SJSA1 (cell line): ENCODE results near the gene TAS2R40. TPM values are rescaled to one million over a fixed set of nuclear protein-coding genes. Genes with fewer than 3 reads are reported as not detected.

ENCODE experiments used
- DNase-seq, 2 experiments: peaks; one replicate each; pipeline ENCODE4 v3.0.0-alpha.2; 2015 to 2020; ENCODE audit warnings: low spot score in 2 of 2, low read depth in 1 of 2
- H3K27ac ChIP-seq: fragments of 250-450 bp; sonication (Bioruptor Pico); 2 replicates; pipeline ENCODE4 v1.5.1; 2020; ENCODE audit warnings: mild to moderate bottlenecking, moderate library complexity
- H3K27me3 ChIP-seq: fragments of 250-450 bp; sonication (Bioruptor Pico); replicated peaks from 2 replicates; pipeline ENCODE4 v1.5.1; 2020; ENCODE audit warnings: mild to moderate bottlenecking, moderate library complexity
- H3K36me3 ChIP-seq: fragments of 250-450 bp; sonication (Bioruptor Pico); 2 replicates; pipeline ENCODE4 v1.5.1; 2020; ENCODE audit warnings: mild to moderate bottlenecking
- H3K4me1 ChIP-seq: fragments of 250-450 bp; sonication (Bioruptor Pico); replicated peaks from 2 replicates; pipeline ENCODE4 v1.6.1; 2021; ENCODE audit warnings: mild to moderate bottlenecking
- H3K4me3 ChIP-seq: fragments of 250-450 bp; sonication (Bioruptor Pico); 2 replicates; pipeline ENCODE4 v1.5.1; 2020; ENCODE audit warnings: mild to moderate bottlenecking
- H3K9me3 ChIP-seq: fragments of 250-450 bp; sonication (Bioruptor Pico); replicated peaks from 2 replicates; pipeline ENCODE4 v1.5.1; 2020; ENCODE audit warnings: mild to moderate bottlenecking
- total RNA-seq: library from RNA; depleted of rRNA; stranded (reverse); fragments of >200 nt; shearing (Covaris generic); gene quantifications from 2 replicates; pipeline ENCODE4 v1.2.3, GENCODE V29; 2014; rRNA removed

Gene TAS2R40
- total RNA-seq, 1 experiment from 2014 or later = not detected

DNA sequence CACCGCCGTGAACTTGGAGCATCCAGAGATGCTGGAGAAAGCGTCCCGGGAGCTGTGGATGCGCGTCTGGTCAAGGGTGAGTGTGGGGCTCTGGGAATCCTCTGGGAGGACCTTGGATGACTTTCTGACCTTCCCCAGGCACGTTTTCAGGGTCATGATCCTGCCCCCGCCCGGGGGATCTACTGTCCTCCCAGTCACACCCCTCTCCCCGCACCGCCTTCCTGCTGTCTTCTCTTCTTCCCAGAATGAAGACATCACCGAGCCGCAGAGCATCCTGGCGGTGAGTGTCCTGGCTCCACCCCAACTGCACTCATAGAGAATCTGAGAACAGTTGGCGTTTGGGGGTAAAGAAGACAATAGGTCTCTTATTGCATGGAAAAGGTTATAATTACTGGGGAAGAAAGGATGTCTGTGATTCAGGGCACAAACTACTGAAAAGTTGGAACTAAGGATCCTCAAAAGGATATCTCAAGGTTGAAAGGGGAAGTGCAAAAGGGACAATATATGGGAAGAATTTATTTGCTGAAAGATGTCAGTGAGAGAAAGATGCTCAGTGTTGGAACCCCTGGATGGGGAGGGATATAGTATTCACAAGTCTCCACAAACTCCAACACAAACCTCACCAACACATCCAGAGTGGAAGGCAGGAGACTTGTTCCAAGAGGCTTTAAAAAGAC is 43.3 kb downstream of the TAS2R40 start:
- Histone ChIP-seq H3K36me3 (peaks cover 39% of the 10 kb centered on the region), H3K27me3 (no peaks in the 10 kb centered on the region), H3K4me3 (no peak overlapping the region), H3K4me1 (peaks cover 4% of the 10 kb centered on the region; the same call in 1 of the 2 replicates), H3K27ac (no peak overlapping the region), H3K9me3 (no peaks in the 10 kb centered on the region)
- DNase-seq = no peak

DNA sequence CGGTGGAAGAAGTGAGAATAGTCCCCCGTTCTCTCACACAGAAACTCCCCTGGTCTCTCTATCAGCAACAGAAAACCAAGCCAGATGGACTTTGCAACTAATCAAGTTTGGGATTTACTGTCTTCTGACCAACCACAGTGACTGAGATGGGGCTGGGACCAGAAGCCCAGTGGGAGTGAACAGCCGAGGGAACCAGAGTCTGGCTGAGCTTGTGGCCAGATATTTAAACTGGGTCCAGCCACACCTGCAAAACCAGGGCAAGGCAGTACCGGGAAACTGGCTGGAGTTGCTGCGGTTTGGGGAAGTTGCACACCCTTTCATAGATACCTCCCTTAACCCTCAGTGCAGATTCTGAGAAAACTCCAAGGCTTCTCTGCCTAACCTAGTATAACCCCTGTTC is 47.4 kb downstream of the TAS2R40 start:
- no peak for DNase-seq

DNA sequence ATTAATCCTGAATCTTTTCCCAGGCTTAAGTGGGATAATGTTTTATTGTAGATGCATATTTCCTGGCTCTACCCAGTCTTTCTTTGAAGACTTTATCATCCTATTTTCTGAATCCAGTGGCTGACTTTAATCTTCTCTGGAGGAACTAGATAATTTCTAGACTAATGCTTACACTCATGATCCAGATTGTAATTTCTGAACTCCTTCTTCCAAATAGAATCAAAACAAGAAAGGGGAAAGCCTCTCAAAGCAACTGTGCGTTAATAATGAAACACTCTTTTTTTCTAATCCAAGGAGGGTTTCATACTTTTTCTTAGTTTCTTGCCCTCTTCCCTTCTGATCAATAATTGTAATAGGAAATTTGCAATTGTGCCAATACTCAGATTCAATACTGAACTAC is 49.4 kb downstream of the TAS2R40 start:
- no peak for DNase-seq
- Histone ChIP-seq H3K4me1 (no peaks in the 10 kb centered on the region), H3K36me3 (peaks cover 33% of the 10 kb centered on the region), H3K4me3 (no peak overlapping the region), H3K27ac (no peak overlapping the region), H3K9me3 (no peaks in the 10 kb centered on the region), H3K27me3 (no peaks in the 10 kb centered on the region)

More for the DNA sequence above, 47.4 kb downstream of the TAS2R40 start:
- Histone ChIP-seq H3K36me3 (peaks cover 39% of the 10 kb centered on the region), H3K27me3 (no peaks in the 10 kb centered on the region), H3K4me3 (no peak overlapping the region), H3K9me3 (no peaks in the 10 kb centered on the region), H3K27ac (no peak overlapping the region), H3K4me1 (peaks cover under 1% of the 10 kb centered on the region; the same call in 1 of the 2 replicates)

Other genes starting within 250 kb of the TAS2R40 start
- not detected in 2 replicates for gene OR9A2, start 194.9 kb upstream of the TAS2R40 start, total RNA-seq
- gene OR6V1, start 169.7 kb upstream of the TAS2R40 start, total RNA-seq = not detected in 2 replicates
- not detected in 2 replicates for gene PIP, start 90.0 kb upstream of the TAS2R40 start, total RNA-seq
- not detected in 2 replicates for gene TAS2R39, start 38.6 kb upstream of the TAS2R40 start, total RNA-seq
- gene GSTK1, start 41.4 kb downstream of the TAS2R40 start, total RNA-seq = 124 and 131 TPM in 2 replicates
- gene TMEM139, start 62.9 kb downstream of the TAS2R40 start, total RNA-seq = not detected in 2 replicates
- gene CASP2, start 66.3 kb downstream of the TAS2R40 start, total RNA-seq = 18.2 and 20.5 TPM in 2 replicates
- gene CLCN1, start 94.1 kb downstream of the TAS2R40 start, total RNA-seq = not detected in 2 replicates
- 0.16 and 0.41 TPM in 2 replicates for gene FAM131B, start 140.7 kb downstream of the TAS2R40 start, total RNA-seq
- 68.7 and 86.5 TPM in 2 replicates for gene ZYX, start 159.3 kb downstream of the TAS2R40 start, total RNA-seq
- gene EPHA1, start 186.8 kb downstream of the TAS2R40 start, total RNA-seq = not detected in 2 replicates
- gene TAS2R60, start 221.4 kb downstream of the TAS2R40 start, total RNA-seq = not detected in 2 replicates